ENCODE results near the gene PEF1. TPM values are rescaled to one million over a fixed set of nuclear protein-coding genes. Genes with fewer than 3 reads are reported as not detected.

The PEF1 gene
- total RNA-seq, 1 experiment from 2014 or later: 40.3 TPM

GRCh38 chr1:31666263-31666963 is 21.7 kb upstream of the PEF1 start:
- peaks cover 7% of the 10 kb centered on the region for H3K27me3 Mint-ChIP-seq (ENCODE audit: low read depth)
- peak overlapping the region; percentile 9 to 87 (median 78); a peak in 5 of 7 replicates for H3K27ac Mint-ChIP-seq
- no peak overlapping the region for H2BK120ac ChIP-seq (ENCODE audit: low read depth, low read length, poor library complexity, severe bottlenecking)
- peak overlapping the region in 1 of 2 experiments; percentile 31; a peak in 2 of 5 replicates for H3K4me3 Mint-ChIP-seq
- no CpG with 5 or more reads among the region's 10 CpGs for WGBS (ENCODE audit: extremely low coverage, insufficient read length, low lambda C conversion rate)
- H3K36me3 Mint-ChIP-seq (ENCODE audit: insufficient read depth in 1 of 3, low read depth in 3 of 3): no peaks in the 10 kb centered on the region
- H4K8ac ChIP-seq (replicated peaks; ENCODE audit: insufficient read length, low read depth, low read length): no peak overlapping the region
- no peak overlapping the region for H3K14ac ChIP-seq (ENCODE audit: insufficient read depth, low read length)
- no peak overlapping the region for H3K18ac ChIP-seq (ENCODE audit: insufficient read length, low read depth, low read length)
- no peak overlapping the region for H2AFZ ChIP-seq (ENCODE audit: low read length)
- no peaks in the 10 kb centered on the region for H3K79me1 ChIP-seq (ENCODE audit: insufficient read depth, low read depth, low read length, poor library complexity, severe bottlenecking)
- no peaks in the 10 kb centered on the region for H3K79me2 ChIP-seq (ENCODE audit: insufficient read depth, low read length)
- no peak overlapping the region for H3K4ac ChIP-seq (ENCODE audit: low read depth, low read length)
- H3K27ac ChIP-seq (ENCODE audit: insufficient read length, low read depth, low read length): no peak overlapping the region
- peaks cover 28 to 35% of the 10 kb centered on the region in 2 experiments for H3K4me1 Mint-ChIP-seq
- H4K20me1 ChIP-seq (ENCODE audit: control insufficient read depth, insufficient read depth, insufficient read length): peaks cover 4% of the 10 kb centered on the region
- no peaks in the 10 kb centered on the region for H3K27me3 ChIP-seq (ENCODE audit: insufficient read depth, low read length)
- H2BK15ac ChIP-seq (ENCODE audit: low read depth, low read length): no peak overlapping the region
- no peak overlapping the region for H3T11ph ChIP-seq (ENCODE audit: low read length)
- H3K9me3 Mint-ChIP-seq: no peaks in the 10 kb centered on the region; a peak in 1 of 5 replicates
- no peak overlapping the region for H3K23ac ChIP-seq (ENCODE audit: insufficient read length, low read depth, low read length)
- H3K9ac ChIP-seq (ENCODE audit: extremely low read depth, insufficient read length, low read length): no peak overlapping the region
- DNase-seq: no peak
- no peak overlapping the region for H2BK12ac ChIP-seq (ENCODE audit: insufficient read length, low read depth, low read length)
- no peak overlapping the region for H2BK20ac ChIP-seq (ENCODE audit: low read depth, low read length, poor library complexity, severe bottlenecking)
- H4K91ac ChIP-seq (ENCODE audit: insufficient read length, low read depth, low read length): no peak overlapping the region
- no peak overlapping the region for H4K5ac ChIP-seq (ENCODE audit: insufficient read length, low read depth, low read length)
- no peak overlapping the region for H2AK5ac ChIP-seq (ENCODE audit: insufficient read length, low read length)
- no peak for TF ChIP-seq CTCF (conservative IDR thresholded peaks at IDR 0.05)
- H3K23me2 ChIP-seq (ENCODE audit: insufficient read length, low read depth, low read length, poor library complexity, severe bottlenecking): no peaks in the 10 kb centered on the region
- no peak overlapping the region for H3K4me2 ChIP-seq (ENCODE audit: insufficient read depth, insufficient read length, low read length)
- no peaks in the 10 kb centered on the region; the same call in 1 of the 2 replicates for H3K4me1 ChIP-seq (ENCODE audit: insufficient read depth, low read length)
- H3K56ac ChIP-seq (ENCODE audit: insufficient read length, low read depth, low read length): no peak overlapping the region
- H3K9me3 ChIP-seq (ENCODE audit: control insufficient read depth, low read depth, low read length): no peaks in the 10 kb centered on the region
- no peak overlapping the region for H2BK5ac ChIP-seq (ENCODE audit: insufficient read length, low read length)
